Measurements from ENCODE around the gene SPIRE1. TPM values are rescaled to one million over a fixed set of nuclear protein-coding genes. Genes with fewer than 3 reads are reported as not detected.

The SPIRE1 gene
- total RNA-seq, 1 experiment from 2014 or later: 16.6 TPM

DNA sequence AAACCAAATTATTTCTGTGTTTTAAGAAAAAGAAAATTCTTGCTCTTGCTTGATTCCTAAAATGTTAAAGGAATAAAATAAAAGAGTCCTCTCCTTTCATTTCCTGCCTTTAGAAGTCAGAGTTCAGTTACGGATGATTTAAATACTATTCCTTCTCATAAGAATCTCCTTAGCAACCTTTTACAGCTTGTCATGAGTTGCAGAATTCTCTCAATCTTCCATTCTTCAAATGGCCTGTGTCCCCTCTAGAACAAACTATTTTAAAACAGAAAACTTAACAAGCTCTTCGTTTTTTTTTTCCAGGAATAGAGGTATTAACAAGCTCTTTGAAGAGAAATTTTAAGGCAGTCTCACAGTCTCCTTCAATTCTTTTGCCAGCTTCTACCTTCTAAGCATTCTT, 42.2 kb downstream of the SPIRE1 start:
- no peak overlapping the region for H3K4ac ChIP-seq (ENCODE audit: low read depth, low read length)
- H3K27ac ChIP-seq (ENCODE audit: insufficient read length, low read depth, low read length): no peak overlapping the region
- peaks cover 9% of the 10 kb centered on the region in 2 experiments for H3K4me1 Mint-ChIP-seq
- no peak overlapping the region for H2BK12ac ChIP-seq (ENCODE audit: insufficient read length, low read depth, low read length)
- H3K27me3 Mint-ChIP-seq (ENCODE audit: low read depth): no peaks in the 10 kb centered on the region
- peaks cover 1% of the 10 kb centered on the region; the same call in 1 of the 2 replicates for H3K4me1 ChIP-seq (ENCODE audit: insufficient read depth, low read length)
- no peak overlapping the region for H2BK5ac ChIP-seq (ENCODE audit: insufficient read length, low read length)
- H4K91ac ChIP-seq (ENCODE audit: insufficient read length, low read depth, low read length): no peak overlapping the region
- no peak overlapping the region for H3K4me3 Mint-ChIP-seq
- H3K9me3 Mint-ChIP-seq: no peaks in the 10 kb centered on the region
- no peak overlapping the region for H4K5ac ChIP-seq (ENCODE audit: insufficient read length, low read depth, low read length)
- peaks cover 4% of the 10 kb centered on the region for H3K79me1 ChIP-seq (ENCODE audit: insufficient read depth, low read depth, low read length, poor library complexity, severe bottlenecking)
- no peaks in the 10 kb centered on the region for H3K27me3 ChIP-seq (ENCODE audit: insufficient read depth, low read length)
- no peak for DNase-seq
- H3K27ac Mint-ChIP-seq: peak overlapping the region in 2 of 3 experiments; percentile 22 to 68; a peak in 4 of 7 replicates
- no peak overlapping the region for H2AFZ ChIP-seq (ENCODE audit: low read length)
- H3K23ac ChIP-seq (ENCODE audit: insufficient read length, low read depth, low read length): no peak overlapping the region
- H3T11ph ChIP-seq (ENCODE audit: low read length): no peak overlapping the region
- H3K9ac ChIP-seq (ENCODE audit: extremely low read depth, insufficient read length, low read length): no peak overlapping the region
- no CpG with 5 or more reads among the region's 2 CpGs for WGBS (ENCODE audit: extremely low coverage, insufficient read length, low lambda C conversion rate)
- H4K20me1 ChIP-seq (ENCODE audit: control insufficient read depth, insufficient read depth, insufficient read length): no peaks in the 10 kb centered on the region
- H3K14ac ChIP-seq (ENCODE audit: insufficient read depth, low read length): no peak overlapping the region
- H3K9me3 ChIP-seq (ENCODE audit: control insufficient read depth, low read depth, low read length): no peaks in the 10 kb centered on the region
- no peak overlapping the region for H2BK120ac ChIP-seq (ENCODE audit: low read depth, low read length, poor library complexity, severe bottlenecking)
- H2AK5ac ChIP-seq (ENCODE audit: insufficient read length, low read length): no peak overlapping the region
- no peak overlapping the region for H2BK15ac ChIP-seq (ENCODE audit: low read depth, low read length)
- no peaks in the 10 kb centered on the region for H3K79me2 ChIP-seq (ENCODE audit: insufficient read depth, low read length)
- no peak overlapping the region for H4K8ac ChIP-seq (replicated peaks; ENCODE audit: insufficient read length, low read depth, low read length)
- TF ChIP-seq, protein P1, sequence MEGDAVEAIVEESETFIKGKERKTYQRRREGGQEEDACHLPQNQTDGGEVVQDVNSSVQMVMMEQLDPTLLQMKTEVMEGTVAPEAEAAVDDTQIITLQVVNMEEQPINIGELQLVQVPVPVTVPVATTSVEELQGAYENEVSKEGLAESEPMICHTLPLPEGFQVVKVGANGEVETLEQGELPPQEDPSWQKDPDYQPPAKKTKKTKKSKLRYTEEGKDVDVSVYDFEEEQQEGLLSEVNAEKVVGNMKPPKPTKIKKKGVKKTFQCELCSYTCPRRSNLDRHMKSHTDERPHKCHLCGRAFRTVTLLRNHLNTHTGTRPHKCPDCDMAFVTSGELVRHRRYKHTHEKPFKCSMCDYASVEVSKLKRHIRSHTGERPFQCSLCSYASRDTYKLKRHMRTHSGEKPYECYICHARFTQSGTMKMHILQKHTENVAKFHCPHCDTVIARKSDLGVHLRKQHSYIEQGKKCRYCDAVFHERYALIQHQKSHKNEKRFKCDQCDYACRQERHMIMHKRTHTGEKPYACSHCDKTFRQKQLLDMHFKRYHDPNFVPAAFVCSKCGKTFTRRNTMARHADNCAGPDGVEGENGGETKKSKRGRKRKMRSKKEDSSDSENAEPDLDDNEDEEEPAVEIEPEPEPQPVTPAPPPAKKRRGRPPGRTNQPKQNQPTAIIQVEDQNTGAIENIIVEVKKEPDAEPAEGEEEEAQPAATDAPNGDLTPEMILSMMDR (conservative IDR thresholded peaks at IDR 0.05): no peak
- H3K56ac ChIP-seq (ENCODE audit: insufficient read length, low read depth, low read length): no peak overlapping the region
- peaks cover 2% of the 10 kb centered on the region for H3K23me2 ChIP-seq (ENCODE audit: insufficient read length, low read depth, low read length, poor library complexity, severe bottlenecking)
- H3K18ac ChIP-seq (ENCODE audit: insufficient read length, low read depth, low read length): no peak overlapping the region
- no peak overlapping the region for H2BK20ac ChIP-seq (ENCODE audit: low read depth, low read length, poor library complexity, severe bottlenecking)
- no peak overlapping the region for H3K4me2 ChIP-seq (ENCODE audit: insufficient read depth, insufficient read length, low read length)
- H3K36me3 Mint-ChIP-seq (ENCODE audit: insufficient read depth in 1 of 3, low read depth in 3 of 3): peaks cover 0 to under 1% (median 0%) of the 10 kb centered on the region in 3 experiments; a peak in 1 of 7 replicates

Data from H9 (cell line).